Inflammatory macrophage treated with lipopolysaccharide for 1 hour (primary cell): Measurements from ENCODE around the gene DOCK2.
"Not testable (repeated sequence)": the region's sequence is repeated elsewhere in the genome, so short reads cannot be mapped to it uniquely, and the experiment has no call there.

Experiments
- DNase-seq, 2 donors: peaks; one replicate each; pipeline ENCODE4 v3.0.0-alpha.2; 2020 to 2022

The DOCK2 gene

DNA sequence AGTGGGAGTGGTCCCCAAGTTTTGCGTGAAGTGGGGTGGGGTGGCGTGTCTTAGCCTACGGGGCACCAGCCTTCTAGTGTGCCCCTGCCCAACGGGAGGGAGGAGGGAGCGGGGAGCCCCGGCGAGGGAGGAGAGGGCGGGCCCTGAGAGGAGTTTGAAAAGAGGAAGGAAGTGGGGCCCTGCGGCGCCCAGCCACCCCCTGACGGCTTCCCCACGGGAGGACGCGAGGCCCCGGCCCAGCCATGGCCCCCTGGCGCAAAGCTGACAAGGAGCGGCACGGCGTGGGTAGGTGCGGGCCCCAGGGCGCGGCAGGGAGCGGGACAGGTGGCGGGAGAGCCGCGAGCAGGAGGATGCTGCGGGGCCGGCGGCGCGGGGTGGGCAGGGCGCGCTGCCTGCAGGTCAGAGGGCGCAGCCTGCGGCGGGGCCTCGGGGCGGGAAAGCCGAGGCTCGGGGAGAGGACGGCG, at the start of gene DOCK2:
DOCK2 (plus strand) TSS at position 191 of the 464 bp plus-strand sequence; CDS start at position 243, 52 bp downstream.
- DNase-seq = peak; percentile 61 to 68

DNA sequence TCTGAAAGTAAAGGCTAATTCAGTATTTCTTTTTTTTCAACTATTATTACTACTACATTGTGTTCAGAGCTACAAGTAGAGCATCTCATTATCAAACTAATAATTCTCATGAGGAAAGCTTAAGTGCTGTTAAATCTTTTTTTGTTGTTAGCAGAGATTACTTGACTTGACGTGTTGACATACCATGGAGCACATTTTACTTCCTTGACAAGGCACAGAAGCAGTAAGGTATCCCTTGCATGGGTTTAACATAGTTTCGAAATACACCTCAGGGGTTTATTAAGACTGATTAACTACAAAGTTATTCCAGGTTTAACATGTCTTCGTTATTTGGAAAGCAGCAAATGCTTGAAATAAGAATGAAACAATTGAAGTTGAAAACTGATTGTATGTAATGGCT, 46.5 kb upstream of the DOCK2 start:
- DNase-seq = no peak

DNA sequence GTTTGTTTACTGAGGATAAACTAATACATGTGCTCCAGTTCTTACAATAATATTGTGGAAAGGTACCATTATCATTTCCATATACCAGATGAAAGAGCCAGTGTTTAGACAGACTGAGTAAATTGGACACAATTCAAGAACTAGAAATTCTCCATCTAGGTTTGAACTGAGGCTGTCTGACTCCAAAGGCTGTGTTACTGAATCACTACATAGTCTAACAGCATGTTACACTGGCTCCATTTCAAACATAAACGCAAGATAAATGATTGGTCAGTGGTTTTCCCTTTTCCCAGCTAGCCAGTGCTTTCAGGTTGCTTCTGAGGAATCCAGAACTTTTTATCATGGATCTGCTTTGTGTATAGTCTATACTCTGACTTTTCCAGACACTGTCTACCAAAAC, 45.4 kb upstream of the DOCK2 start:
- no peak for DNase-seq

DNA sequence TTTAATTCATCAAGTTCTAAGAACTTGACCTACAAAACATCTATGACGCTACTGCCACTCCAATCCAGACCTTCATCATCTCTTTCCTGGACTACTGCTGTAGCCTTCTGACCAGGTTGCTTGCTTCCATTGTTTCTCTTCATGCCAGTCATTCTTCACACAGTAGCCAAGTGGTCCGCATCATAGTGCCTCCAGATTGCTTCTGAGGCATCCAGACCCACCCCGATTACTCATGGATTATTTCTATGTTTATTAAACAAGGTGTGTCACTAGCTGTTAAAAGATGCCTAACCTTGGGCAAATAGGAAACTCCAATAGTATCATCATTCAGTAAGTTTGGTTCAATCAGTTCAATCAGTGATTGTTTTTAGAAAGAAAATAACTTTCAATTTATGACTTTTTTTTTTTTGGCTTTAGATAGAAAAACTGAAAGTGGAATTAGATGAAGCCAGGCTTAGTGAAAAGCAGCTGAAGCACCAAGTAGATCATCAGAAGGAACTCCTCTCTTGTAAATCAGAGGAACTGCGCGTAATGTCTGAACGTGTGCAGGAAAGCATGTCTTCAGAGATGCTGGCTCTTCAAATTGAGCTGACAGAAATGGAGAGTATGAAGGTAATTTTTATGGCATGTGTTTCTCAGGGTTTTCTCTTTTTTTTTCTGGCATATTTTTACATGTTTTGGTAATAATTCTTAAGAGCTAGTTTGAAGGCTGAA, 44.0 kb upstream of the DOCK2 start:
- no peak for DNase-seq

DNA sequence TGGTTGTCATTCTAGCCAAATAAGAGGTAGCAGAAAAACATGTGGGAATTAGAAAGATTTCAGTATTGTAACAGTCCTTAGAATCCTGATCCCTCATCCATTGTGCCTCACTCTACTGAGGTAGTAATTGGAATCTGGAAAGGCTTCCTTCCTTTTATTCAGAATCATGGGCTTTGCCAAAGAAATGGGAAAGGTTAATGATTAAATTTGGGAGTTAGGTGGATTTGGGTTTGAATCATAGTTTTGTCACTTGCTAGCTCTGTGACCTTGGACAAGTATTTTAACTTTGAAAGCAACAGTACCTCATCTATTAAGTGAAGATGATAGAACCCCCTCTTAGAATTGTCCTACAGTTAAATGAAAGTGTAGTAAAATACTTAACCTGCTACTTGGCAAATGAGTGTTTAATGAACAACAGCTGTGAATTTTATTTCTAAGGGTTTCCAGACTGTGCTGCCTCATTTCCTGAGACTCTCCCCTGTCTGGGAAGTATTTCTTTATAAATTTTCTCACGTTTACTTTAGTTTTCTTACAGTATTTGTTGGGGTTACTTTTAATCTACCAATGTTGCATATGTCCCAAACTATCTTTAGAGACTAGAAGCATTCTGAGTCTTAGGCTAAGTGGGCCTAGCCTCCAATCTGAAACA, 41.8 kb upstream of the DOCK2 start:
- DNase-seq = no peak

DNA sequence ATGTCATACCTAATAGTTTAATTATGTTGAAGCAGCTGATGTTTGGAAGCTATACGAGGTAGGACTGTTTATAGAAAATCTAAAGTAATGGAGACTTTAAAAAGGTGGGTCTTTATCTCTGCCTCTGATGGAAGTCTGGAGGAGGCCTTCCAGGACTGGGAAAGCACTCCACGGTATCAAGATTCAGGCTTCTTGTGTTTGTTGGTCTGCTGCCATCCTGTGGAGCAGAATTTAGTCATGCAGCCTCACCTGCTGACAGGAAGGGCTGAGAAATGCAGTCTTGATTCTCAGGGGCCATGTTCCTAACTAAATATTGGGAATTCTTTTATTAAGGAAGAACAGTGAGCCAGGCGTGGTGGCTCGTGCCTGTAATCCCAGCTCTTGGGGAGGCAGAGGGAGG, 37.6 kb upstream of the DOCK2 start:
- no peak for DNase-seq

DNA sequence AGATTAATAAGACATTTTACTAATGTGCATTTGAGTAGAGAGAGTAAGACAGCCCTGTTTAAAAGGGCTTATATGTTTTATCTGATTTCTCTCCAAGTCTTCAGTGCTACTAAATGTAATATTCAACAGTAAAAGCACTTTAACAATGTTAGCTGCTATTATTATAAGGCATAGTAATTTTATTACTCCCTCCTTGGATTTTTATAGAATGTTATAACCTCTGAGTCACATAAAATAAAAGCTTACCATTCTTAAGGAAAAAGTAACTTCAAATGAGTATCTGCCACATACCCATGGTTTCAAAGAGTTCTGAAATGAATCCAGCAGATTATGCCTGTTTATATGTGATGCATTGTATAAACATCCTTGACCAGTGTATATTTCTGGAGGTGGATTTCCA, 34.5 kb upstream of the DOCK2 start:
- DNase-seq = no peak

DNA sequence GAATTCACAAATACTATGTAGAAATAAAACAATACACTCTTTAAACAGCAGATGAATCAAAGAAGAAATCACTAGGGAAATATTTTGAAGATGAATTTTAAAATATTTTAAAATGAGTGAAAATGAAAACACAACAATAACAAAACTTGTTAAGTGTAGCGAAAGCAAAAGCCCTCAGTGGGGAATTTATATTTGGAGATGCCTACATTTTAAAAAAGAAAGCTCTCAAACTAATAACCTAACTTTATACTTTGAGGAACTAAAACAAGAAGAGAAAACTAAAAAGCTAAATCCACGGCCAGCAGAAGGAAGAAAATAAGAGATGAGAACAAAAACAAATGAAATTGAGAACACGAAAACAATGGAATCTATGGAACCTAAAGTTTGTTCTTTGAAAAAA, 30.8 kb upstream of the DOCK2 start:
- DNase-seq = no peak

DNA sequence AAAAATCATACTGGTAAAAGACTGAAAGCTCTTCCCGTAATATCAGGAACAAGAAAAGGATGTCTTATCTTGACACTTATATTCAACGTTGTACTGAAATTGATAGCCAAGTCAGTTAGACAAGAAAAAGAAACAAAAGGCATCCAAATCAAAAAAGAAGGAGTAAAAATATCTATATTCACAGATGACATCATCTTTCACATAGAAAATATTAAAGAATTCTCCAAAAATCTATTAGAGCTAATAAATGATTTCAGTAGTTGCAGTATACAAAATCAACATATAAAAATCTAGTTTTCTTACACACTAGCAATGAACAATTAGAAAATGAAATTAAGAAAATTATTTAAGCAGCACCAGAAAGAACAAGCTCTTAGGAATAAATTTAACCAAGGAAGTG, 29.2 kb upstream of the DOCK2 start:
- DNase-seq = no peak

DNA sequence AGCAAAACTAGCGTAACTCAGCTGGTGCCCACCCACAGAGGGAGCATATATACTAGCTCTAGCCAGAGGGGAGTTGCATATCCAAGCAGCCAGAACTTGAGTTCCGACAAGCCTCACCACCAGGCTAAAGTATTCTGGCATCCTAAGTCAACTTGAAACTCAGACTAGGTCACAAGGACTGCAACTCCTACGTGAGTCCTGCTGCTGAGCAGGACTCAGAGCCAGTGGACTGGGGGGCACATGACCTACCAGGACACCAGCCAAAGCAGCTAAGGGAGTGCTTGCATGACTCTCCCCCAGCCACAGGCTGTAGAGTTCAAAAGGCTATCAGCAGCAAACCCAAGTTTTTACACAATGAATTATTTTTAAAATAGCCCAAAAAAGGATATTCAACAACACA, 27.4 kb upstream of the DOCK2 start:
- no peak for DNase-seq

DNA sequence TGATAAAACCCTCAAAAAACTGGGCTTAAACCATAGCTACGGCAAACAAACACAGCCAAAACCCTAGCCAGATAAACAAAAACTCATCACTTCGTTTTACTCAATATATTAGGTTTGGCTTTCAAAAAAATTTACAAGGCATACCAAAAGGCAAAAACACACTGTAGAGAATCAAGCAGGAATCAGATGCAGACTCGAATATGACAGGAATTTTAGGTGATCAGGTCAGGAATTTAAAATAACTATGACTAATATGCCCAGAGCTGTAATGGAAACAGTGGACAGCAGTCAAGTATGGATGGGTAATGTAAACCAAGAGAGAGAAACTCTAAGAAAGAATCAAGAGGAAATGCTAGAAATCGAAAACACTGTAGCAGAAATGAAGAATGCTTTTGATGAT, 26.5 kb upstream of the DOCK2 start:
- DNase-seq = no peak

DNA sequence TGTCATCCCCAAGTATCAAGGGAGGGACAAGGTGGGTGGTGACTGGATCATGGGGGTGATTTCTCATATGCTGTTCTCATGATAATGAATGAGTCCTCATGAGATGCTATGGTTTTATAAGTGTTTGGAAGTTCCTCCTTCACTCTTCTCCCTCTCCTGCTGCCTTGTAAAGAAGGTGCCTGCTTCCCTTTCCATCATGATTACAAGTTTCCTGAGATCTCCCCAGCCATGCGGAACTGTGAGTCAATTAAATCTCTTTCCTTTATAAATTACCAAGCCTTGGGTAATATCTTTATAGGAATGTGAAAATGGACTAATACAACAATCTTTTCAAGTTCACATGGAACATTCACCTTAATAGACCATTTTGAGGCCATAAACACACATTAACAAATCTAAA, 21.5 kb upstream of the DOCK2 start:
- no peak for DNase-seq

DNA sequence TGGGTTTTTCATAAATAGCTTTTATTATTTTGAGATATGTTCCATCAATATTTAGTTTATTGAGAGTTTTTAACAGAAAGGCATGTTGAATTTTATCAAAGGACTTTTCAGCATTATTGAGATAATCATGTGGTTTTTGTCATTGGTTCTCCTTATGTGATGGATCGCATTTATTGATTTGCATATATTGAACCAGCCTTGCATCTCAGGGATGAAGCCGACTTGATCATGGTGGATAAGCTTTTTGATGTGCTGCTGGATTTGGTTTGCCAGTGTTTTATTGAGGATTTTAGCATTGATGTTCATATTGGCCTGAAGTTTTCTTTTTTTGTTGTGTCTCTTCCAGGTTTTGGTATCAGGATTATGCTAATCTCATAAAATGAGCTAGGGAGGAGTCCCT, 12.8 kb upstream of the DOCK2 start:
- DNase-seq = not testable (repeated sequence)

DNA sequence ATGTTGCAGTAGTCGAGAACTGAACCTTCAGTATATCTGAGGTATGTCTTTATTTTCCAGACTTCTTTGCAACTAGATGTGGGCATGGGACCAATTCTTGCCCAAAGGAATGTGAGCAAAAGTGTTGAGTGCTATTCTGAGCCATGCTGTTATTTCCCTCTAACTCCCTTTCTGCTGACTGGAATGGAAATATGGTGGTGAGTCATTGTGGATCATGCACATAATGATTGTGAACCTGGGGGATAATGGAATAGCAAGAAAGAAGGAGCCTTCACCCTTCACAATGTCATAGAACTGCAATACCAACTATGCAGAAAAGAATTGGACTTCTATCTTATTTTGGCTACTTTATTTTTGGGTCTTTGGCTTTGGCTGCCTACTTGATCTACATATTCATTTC, 10.3 kb upstream of the DOCK2 start:
- DNase-seq = no peak

DNA sequence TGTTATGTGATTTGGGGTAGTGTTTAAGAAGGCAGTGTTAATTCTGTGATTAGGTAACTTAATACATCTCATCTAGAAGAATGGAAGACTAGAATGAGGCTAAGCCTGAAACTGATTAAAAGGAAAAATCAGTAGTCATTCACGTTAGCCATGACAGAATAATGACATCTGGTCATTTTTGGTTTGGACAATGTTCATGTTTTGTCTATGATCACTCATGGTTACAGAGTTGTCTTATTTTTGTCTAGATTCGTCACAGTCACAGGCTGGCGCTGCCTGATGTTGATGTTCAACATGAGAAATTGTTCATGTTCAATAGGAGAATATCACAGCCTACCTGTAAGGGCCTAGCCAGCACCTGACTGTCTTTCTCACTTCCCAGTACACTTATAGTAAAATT, 9.5 kb upstream of the DOCK2 start:
- no peak for DNase-seq

DNA sequence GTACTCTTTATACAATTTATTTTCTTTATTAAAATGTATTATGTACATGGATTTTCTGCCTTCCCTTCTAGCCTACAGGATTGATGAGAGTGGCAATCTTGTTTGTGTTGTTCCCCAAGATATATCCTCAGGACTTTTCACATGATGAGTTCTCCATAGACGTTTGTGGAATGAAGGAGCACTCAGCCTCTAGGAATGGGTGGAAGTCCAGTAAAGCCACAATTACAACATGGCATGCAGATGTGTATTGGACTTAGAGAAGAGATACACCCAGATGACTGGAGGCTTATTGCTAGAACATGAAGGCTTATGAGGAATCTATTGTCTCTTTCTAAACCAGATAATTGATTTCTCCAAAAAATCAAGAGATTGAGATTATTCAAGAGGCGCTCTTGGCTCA, 8.2 kb upstream of the DOCK2 start:
- DNase-seq = no peak

DNA sequence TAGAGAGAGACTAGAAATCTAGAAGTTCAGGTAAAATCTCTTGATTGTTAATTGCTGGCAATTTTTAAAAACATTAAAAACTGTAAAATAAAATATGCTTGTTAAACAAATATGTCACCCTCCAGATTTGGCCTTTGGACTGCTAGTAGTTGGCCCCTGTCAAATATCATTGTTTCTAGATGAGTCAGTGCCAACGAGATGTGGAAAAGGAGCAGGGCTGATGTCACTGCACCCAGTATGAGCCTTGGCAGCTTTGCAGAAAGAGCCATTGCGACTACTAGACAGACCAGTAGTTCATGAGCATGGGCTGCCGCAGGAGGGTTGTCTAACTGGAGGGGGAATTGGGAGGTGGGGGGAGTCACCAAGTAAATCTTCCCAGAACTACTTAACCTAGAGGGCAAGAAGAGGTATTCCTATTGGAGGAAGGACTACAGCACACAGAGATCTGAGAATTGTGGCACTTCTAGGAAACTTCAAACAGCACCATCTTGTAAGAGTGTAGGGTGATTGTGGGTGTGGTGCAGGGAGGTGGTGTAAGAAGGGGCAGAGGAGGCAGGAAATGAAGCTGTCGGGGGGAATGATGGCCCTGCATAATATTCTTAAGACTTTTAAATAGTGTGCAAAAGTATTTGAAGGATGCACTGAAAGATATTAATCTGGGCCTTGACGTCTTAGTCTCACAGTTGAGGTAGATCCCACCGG, 7.1 kb upstream of the DOCK2 start:
- DNase-seq = no peak

DNA sequence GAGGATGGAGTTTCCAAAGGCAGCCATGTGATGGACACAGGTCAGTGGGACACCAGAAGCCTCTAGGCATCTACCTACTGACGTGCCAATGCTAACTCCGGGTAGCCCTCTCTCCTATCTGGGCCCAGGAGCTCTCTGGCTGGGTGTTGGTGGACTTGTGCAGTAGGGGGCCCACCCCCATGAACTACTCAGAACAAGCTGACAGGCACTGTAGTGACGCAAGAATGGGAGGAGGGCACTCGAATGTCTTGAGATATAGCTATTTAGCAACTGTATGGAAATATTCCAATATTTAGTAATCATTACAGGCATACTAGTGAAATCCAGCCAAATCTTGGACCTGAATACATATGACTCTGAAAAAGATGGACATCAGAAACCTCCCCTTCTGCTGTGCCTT, 5.7 kb upstream of the DOCK2 start:
- peak; percentile 55 to 68 for DNase-seq

DNA sequence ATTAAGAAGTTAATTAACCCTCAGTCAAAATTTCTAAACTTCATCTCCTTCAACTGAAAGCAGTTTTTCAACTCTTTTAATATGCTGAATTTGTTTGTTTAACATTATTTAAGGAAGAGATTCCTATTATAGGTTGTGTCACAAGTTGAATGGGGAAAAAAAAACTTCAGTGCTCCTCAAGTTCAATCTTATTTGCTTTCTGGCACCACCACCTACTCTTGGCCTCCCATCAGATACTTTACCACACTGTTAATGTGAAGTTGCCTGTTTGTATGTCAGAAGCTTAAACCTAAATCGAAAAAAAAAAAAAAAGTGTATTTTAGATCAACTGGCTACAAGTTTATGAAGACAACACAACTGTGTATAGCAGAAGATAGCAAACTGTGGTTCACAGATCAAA, 4.1 kb upstream of the DOCK2 start:
- DNase-seq = no peak

DNA sequence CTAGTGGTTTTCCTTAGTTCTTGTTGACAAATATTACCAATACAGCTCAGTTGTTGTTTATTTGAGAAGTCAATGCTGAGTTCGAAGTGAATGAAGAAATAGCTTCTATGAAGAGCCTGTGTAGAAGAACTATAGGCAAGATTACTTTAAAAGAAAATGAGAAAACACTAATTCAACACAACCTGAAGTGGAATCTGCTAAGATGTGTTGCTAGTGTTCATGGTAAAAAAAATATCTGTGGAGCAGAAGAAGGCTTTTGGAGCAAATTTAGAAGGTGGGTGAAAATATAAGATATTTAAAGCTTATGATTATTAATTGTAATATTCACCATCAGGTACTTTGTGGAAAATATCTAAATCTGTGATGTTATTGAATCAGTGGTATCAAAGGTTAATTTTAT, 2.5 kb upstream of the DOCK2 start:
- DNase-seq = no peak

DNA sequence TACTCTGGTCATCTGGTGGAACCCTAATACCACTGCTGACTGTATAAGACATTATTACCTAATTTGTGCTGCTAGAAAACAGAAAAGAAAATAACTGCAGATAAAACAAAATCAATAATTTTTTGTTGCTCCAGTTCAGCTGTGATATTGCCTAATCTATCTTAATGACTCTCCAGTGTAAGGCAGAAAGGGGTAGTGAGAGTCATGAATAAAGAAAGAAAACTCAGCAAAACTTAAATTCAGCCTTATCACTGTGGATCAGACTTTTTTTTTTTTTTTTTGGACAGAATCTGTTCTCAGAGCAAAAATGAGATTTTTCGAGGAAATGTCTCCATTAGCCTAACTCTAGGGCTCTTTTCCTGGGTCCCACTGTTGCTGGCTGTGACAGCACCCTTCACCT, 1.1 kb upstream of the DOCK2 start:
- peak; percentile 52 to 56 for DNase-seq

DNA sequence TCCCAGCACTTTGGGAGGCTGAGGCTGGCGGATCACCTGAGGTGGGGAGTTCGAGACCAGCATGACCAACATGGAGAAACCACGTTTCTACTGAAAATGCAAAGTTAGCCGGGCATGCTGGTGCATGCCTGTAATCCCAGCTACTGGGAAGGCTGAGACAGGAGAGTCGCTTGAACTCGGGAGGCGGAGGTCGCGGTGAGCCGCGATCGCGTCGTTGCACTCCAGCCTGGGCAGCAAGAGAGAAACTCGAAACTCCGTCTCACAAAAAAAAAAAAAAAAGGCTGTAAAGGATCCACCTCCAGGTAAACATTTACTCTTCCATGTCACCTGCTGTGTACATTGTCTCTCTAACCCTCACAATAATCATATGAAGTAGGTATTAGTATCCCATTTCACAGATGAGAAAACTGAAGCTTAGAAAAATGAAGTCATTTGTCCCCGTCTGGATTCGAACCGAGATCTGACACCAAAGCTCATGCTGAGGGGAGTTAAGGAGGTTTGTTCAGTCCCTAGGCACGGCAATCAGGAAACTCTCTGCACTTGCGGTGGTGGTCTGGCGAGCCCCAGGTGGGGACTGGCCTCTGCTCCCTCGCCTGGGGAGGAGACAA, 494 bp upstream of the DOCK2 start:
- no peak for DNase-seq

DNA sequence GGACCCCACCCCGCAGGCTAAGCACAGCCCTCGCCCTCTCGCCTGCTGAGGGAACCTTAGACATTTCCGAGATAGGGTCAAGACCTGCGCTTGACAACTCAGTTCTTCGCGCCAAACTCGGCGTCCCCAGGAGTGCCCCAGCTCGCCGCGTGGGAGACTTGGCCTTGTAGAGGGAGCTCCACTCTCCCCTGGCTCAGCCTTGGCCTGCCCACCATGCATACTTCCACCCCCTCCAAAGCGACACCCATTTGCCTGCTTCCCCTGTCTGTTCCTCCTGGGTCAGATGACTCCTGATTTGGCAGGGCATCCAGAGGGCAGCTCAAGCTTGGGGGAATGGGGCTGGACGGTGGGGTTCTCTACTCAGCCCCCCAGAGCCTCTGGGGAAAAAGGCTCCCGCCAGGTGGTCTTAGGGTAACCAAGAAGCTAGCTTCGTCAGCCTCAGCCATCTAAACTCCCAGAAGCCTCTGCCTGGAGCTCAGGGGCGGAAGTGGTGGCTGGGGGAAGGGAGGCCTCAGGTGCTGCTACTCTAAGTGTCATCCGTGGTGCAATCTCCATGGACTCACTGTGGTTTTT, 560 bp downstream of the DOCK2 start:
- peak; percentile 23 to 44 for DNase-seq
